ENCODE results near the gene POP5. TPM values are rescaled to one million over a fixed set of nuclear protein-coding genes. Genes with fewer than 3 reads are reported as not detected.

The POP5 gene
- polyA plus RNA-seq, 4 donors, result 39.4 to 64.1 (median 51.7) TPM

GRCh38 chr12:120590741-120591407 is 9.7 kb upstream of the POP5 start:
- no peak for DNase-seq (ENCODE audit: low read depth in 4 of 4, low spot score in 2 of 4)

- DNase-seq (ENCODE audit: low read depth in 4 of 4, low spot score in 2 of 4), result no peak
These were observed 8.0 kb upstream of the POP5 start for GRCh38 chr12:120588948-120589930.

- no peak for DNase-seq (ENCODE audit: low read depth in 4 of 4, low spot score in 2 of 4)
These were observed 7.2 kb upstream of the POP5 start for GRCh38 chr12:120588371-120588770.

- no peak for DNase-seq (ENCODE audit: low read depth in 4 of 4, low spot score in 2 of 4)
These were observed 5.7 kb upstream of the POP5 start for GRCh38 chr12:120586860-120587259.

- DNase-seq (ENCODE audit: low read depth in 4 of 4, low spot score in 2 of 4), result no peak
These were observed 5.0 kb upstream of the POP5 start for GRCh38 chr12:120586206-120586605.

- no peak for DNase-seq (ENCODE audit: low read depth in 4 of 4, low spot score in 2 of 4)
These were observed 3.3 kb upstream of the POP5 start for GRCh38 chr12:120584343-120585149.

- DNase-seq (ENCODE audit: low read depth in 4 of 4, low spot score in 2 of 4), result peak in 1 of 4 donors; percentile 57
These were observed 2.4 kb upstream of the POP5 start for GRCh38 chr12:120583478-120584030.

- DNase-seq (ENCODE audit: low read depth in 4 of 4, low spot score in 2 of 4), result no peak
These were observed 796 bp upstream of the POP5 start for GRCh38 chr12:120581998-120582397.

- no peak for DNase-seq (ENCODE audit: low read depth in 4 of 4, low spot score in 2 of 4)
These were observed 2.0 kb downstream of the POP5 start for GRCh38 chr12:120579179-120579578.

GRCh38 chr12:120574106-120574505 is 7.1 kb downstream of the POP5 start:
- no peak for DNase-seq (ENCODE audit: low read depth in 4 of 4, low spot score in 2 of 4)

- no peak for DNase-seq (ENCODE audit: low read depth in 4 of 4, low spot score in 2 of 4)
These were observed 7.6 kb downstream of the POP5 start for GRCh38 chr12:120573560-120573959.

- DNase-seq (ENCODE audit: low read depth in 4 of 4, low spot score in 2 of 4), result no peak
These were observed 9.9 kb downstream of the POP5 start for GRCh38 chr12:120571299-120571698.

GRCh38 chr12:120563495-120563894 is 17.7 kb downstream of the POP5 start:
- no peak for DNase-seq (ENCODE audit: low read depth in 4 of 4, low spot score in 2 of 4)

- DNase-seq (ENCODE audit: low read depth in 4 of 4, low spot score in 2 of 4), result no peak
These were observed 18.3 kb downstream of the POP5 start for GRCh38 chr12:120562906-120563305.

- no peak for DNase-seq (ENCODE audit: low read depth in 4 of 4, low spot score in 2 of 4)
These were observed 23.6 kb downstream of the POP5 start for GRCh38 chr12:120557589-120557988.

- DNase-seq (ENCODE audit: low read depth in 4 of 4, low spot score in 2 of 4), result no peak
These were observed 26.5 kb downstream of the POP5 start for GRCh38 chr12:120554678-120555077.

- no peak for DNase-seq (ENCODE audit: low read depth in 4 of 4, low spot score in 2 of 4)
These were observed 35.2 kb downstream of the POP5 start for GRCh38 chr12:120546050-120546386.

GRCh38 chr12:120544691-120545090 is 36.5 kb downstream of the POP5 start:
- DNase-seq (ENCODE audit: low read depth in 4 of 4, low spot score in 2 of 4), result no peak

- no peak for DNase-seq (ENCODE audit: low read depth in 4 of 4, low spot score in 2 of 4)
These were observed 39.0 kb downstream of the POP5 start for GRCh38 chr12:120542166-120542565.

- DNase-seq (ENCODE audit: low read depth in 4 of 4, low spot score in 2 of 4), result no peak
These were observed 40.8 kb downstream of the POP5 start for GRCh38 chr12:120540445-120540844.

- DNase-seq (ENCODE audit: low read depth in 4 of 4, low spot score in 2 of 4), result no peak
These were observed 41.9 kb downstream of the POP5 start for GRCh38 chr12:120539303-120539702.
